OCI-LY7 (cell line): ENCODE results near the gene HEG1. TPM values are rescaled to one million over a fixed set of nuclear protein-coding genes. Genes with fewer than 3 reads are reported as not detected.

Experiments
- BruUV-seq: library from RNA; stranded (reverse); fragments of 400-500 nt; replicated peaks from 2 replicates; lab custom pipeline; 2021; lab: Mats Ljungman, UMichigan
- CTCF ChIA-PET: fragments of 300-600 bp; sonication (Branson Sonifier 250); formaldehyde crosslinking; loops from one replicate; lab custom pipeline; 2022; ENCODE audit warnings: antibody characterized with exemption; ENCODE audit not compliant: unreplicated experiment; lab: Charles Lee
- POLR2A ChIA-PET: fragments of 300-600 bp; sonication (Branson Sonifier 250); formaldehyde crosslinking; loops from one replicate; lab custom pipeline; 2022; ENCODE audit warnings: antibody characterized with exemption; lab: Charles Lee
- DNase-seq: peaks from one replicate; pipeline ENCODE4 v3.0.0-alpha.2; 2015; ENCODE audit warnings: low spot score
- H2AFZ ChIP-seq: fragments of 200-600 bp; sonication (generic), shearing (Covaris generic); 2 replicates; pipeline ENCODE4 v1.6.1; 2014; ENCODE audit warnings: mild to moderate bottlenecking, antibody characterized with exemption, low read length, moderate library complexity
- H3K27ac ChIP-seq: fragments of 200-600 bp; sonication (generic); 2 replicates; pipeline ENCODE4 v1.5.1; 2014; ENCODE audit warnings: mixed run types, low read depth, mild to moderate bottlenecking, moderate library complexity, low read length, inconsistent platforms; ENCODE audit not compliant: poor library complexity, severe bottlenecking
- H3K36me3 ChIP-seq: fragments of 200-600 bp; sonication (generic); 2 replicates; pipeline ENCODE4 v1.6.1; 2014; ENCODE audit warnings: mild to moderate bottlenecking, antibody characterized with exemption, low read length, moderate library complexity, mixed read lengths; ENCODE audit not compliant: insufficient read depth
- H3K4me1 ChIP-seq: fragments of 200-600 bp; sonication (generic); 2 replicates; pipeline ENCODE4 v1.5.1; 2014; ENCODE audit warnings: mild to moderate bottlenecking, low read length; ENCODE audit not compliant: insufficient read depth, poor library complexity, severe bottlenecking
- H3K4me2 ChIP-seq: fragments of 200-600 bp; sonication (generic); 2 replicates; pipeline ENCODE4 v1.6.1; 2014; ENCODE audit warnings: mild to moderate bottlenecking, low read length
- H3K4me3 ChIP-seq: fragments of 200-600 bp; sonication (generic); 2 replicates; pipeline ENCODE4 v1.5.1; 2014; ENCODE audit warnings: mild to moderate bottlenecking, low read depth, low read length; ENCODE audit not compliant: poor library complexity, severe bottlenecking
- H3K79me2 ChIP-seq: fragments of 200-600 bp; sonication (generic); 2 replicates; pipeline ENCODE4 v1.6.1; 2016; ENCODE audit warnings: low read depth, mild to moderate bottlenecking, low read length, moderate library complexity, mixed read lengths; ENCODE audit not compliant: insufficient read depth
- H3K9me2 ChIP-seq: fragments of 200-600 bp; sonication (generic); 2 replicates; pipeline ENCODE4 v1.6.1; 2016; ENCODE audit warnings: mild to moderate bottlenecking, low read length, mixed read lengths; ENCODE audit not compliant: insufficient read depth
- H3K9me3 ChIP-seq: fragments of 200-600 bp; sonication (generic); 2 replicates; pipeline ENCODE4 v1.6.1; 2014; ENCODE audit warnings: mild to moderate bottlenecking, mixed run types, low read length, mixed read lengths
- H4K20me1 ChIP-seq: fragments of 200-600 bp; sonication (generic); 2 replicates; pipeline ENCODE4 v1.6.1; 2014; ENCODE audit warnings: mild to moderate bottlenecking, antibody characterized with exemption, low read length, moderate library complexity, mixed read lengths; ENCODE audit not compliant: insufficient read depth
- CTCF ChIP-seq: fragments of 200-600 bp; sonication (generic); conservative IDR thresholded peaks from 2 replicates; pipeline ENCODE4 v1.5.1; 2014; ENCODE audit warnings: mild to moderate bottlenecking, antibody characterized with exemption, low read length, moderate library complexity, mixed read lengths
- EZH2phosphoT487 ChIP-seq: fragments of 200-600 bp; sonication (generic); IDR thresholded peaks from 2 replicates; pipeline ENCODE4 v1.6.1; 2018; ENCODE audit warnings: low read depth, borderline replicate concordance, mild to moderate bottlenecking, mixed run types, antibody characterized with exemption, low read length, moderate library complexity, mixed read lengths
- intact Hi-C: fragments of 100-400 bp; cut with micrococcal nuclease; formaldehyde crosslinking; loops from one replicate; pipeline ENCODE4 v1.10.0; 2022; ENCODE audit not compliant: unreplicated experiment
- total RNA-seq, 2 experiments: library from RNA; depleted of rRNA in 1 of 2; stranded (reverse); fragments of >200 nt in 1 of 2; shearing (Covaris generic) in 1 of 2; gene quantifications; 2 replicates each; pipeline ENCODE4 v1.2.3, GENCODE V29; 2014 to 2022

HEG1 gene
- total RNA-seq, 2 experiments from 2014 or later, result 2.4 to 6.0 TPM

GRCh38 chr3:125039131-125040100 lies 16.4 kb downstream of the HEG1 start:
- no peak overlapping the region for H3K27ac ChIP-seq
- BruUV-seq, result no TSS peak
- no peaks in the 10 kb centered on the region for H3K4me1 ChIP-seq
- intact Hi-C loops, result no loop called here
- no peaks in the 10 kb centered on the region for H3K9me3 ChIP-seq
- no peak for DNase-seq
- no peak overlapping the region for H2AFZ ChIP-seq
- CTCF ChIA-PET, result no interaction called here
- no peak overlapping the region for H3K4me3 ChIP-seq
- H3K4me2 ChIP-seq, result no peak overlapping the region
- POLR2A ChIA-PET, result interaction anchor here (1.1 kb wide), 1 partner anchor 404 kb away, joined by 3 read pairs; no protein-coding TSS in a partner anchor
- no peaks in the 10 kb centered on the region for H3K9me2 ChIP-seq
- no peaks in the 10 kb centered on the region for H3K36me3 ChIP-seq
- H3K79me2 ChIP-seq, result no peaks in the 10 kb centered on the region
- no peaks in the 10 kb centered on the region for H4K20me1 ChIP-seq
- no peak for TF ChIP-seq CTCF
- TF ChIP-seq EZH2phosphoT487, result no peak

GRCh38 chr3:125037498-125038150 lies 18.2 kb downstream of the HEG1 start:
- no TSS peak for BruUV-seq
- no peak overlapping the region for H3K27ac ChIP-seq
- intact Hi-C loops, result no loop called here

More at GRCh38 chr3:125037498-125038150, 18.2 kb downstream of the HEG1 start:
- no peak for DNase-seq
- H3K4me3 ChIP-seq, result no peak overlapping the region
- no peak overlapping the region for H3K4me2 ChIP-seq
- H3K9me2 ChIP-seq, result no peaks in the 10 kb centered on the region
- no peaks in the 10 kb centered on the region for H4K20me1 ChIP-seq
- CTCF ChIA-PET, result no interaction called here
- no peaks in the 10 kb centered on the region for H3K4me1 ChIP-seq
- H3K36me3 ChIP-seq, result no peaks in the 10 kb centered on the region
- POLR2A ChIA-PET, result interaction anchor here (0.5 to 0.7 kb wide), 3 partner anchors 14 to 318 kb away, joined by 3 read pairs; no protein-coding TSS in a partner anchor
- no peak overlapping the region for H2AFZ ChIP-seq
- no peaks in the 10 kb centered on the region for H3K79me2 ChIP-seq
- TF ChIP-seq EZH2phosphoT487 (no peak), CTCF (no peak)
- no peaks in the 10 kb centered on the region for H3K9me3 ChIP-seq
